D721Med (cell line): ENCODE measurements around the gene ERICH2.

Experiments used
- DNase-seq: peaks from one replicate; pipeline ENCODE4 v3.0.0; 2011; ENCODE audit warnings: low spot score; ENCODE audit not compliant: insufficient read length
- FAIRE-seq: peaks from 2 replicates; lab custom pipeline; 2011; peaks lifted over from hg19 to GRCh38; lab: Jason Lieb, UNC
- CTCF ChIP-seq: IDR thresholded peaks from 2 replicates; pipeline ENCODE4 v1.5.1; 2012; ENCODE audit warnings: mild to moderate bottlenecking, control low read depth; ENCODE audit not compliant: insufficient read depth; ENCODE audit errors: missing control alignments

ERICH2 gene

GRCh38 chr2:170763232-170763631, 6.9 kb upstream of the ERICH2 start:
- FAIRE-seq (no peak), DNase-seq (no peak)
- no peak for TF ChIP-seq CTCF

DNA sequence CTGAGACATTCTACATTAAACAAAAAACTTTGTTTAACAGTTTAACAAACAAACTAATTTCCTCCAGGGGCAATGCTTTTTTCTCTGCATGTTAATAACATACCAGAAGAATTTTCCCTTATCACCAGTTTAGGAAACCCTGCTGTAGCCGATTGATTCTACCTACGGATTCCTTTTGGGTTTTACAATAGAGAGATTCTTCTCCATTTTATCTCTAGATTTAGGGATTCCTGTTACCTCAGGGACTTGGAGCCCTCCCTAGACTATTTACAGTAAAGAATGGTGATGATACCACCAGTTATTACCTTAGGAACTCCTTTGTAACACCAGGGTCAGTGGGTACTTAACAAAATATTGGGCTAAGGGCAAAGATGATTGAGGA, 5.3 kb upstream of the ERICH2 start:
- FAIRE-seq (no peak), DNase-seq (no peak)

DNA sequence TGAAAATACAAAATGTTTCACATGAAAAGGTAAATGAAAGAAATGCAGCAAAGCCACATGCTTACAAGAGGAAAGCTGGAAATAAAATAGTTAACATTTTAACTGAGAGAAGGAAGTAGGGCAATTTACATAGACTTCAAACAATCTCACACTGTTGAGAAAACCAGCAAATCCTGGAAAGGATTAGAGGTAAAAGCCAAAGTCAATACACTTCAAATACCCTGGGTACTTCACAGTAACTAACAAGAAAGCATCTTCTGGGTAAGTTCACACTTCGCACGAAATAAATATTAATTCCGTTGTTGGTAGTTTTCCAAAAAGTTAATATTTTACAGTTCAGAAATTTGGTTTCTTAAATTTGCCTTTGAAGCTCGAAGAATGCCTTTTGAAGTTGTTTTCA, 3.5 kb upstream of the ERICH2 start:
- DNase-seq (no peak), FAIRE-seq (peak; percentile 41)

More for the DNA sequence above, 5.3 kb upstream of the ERICH2 start:
- TF ChIP-seq CTCF = no peak

DNA sequence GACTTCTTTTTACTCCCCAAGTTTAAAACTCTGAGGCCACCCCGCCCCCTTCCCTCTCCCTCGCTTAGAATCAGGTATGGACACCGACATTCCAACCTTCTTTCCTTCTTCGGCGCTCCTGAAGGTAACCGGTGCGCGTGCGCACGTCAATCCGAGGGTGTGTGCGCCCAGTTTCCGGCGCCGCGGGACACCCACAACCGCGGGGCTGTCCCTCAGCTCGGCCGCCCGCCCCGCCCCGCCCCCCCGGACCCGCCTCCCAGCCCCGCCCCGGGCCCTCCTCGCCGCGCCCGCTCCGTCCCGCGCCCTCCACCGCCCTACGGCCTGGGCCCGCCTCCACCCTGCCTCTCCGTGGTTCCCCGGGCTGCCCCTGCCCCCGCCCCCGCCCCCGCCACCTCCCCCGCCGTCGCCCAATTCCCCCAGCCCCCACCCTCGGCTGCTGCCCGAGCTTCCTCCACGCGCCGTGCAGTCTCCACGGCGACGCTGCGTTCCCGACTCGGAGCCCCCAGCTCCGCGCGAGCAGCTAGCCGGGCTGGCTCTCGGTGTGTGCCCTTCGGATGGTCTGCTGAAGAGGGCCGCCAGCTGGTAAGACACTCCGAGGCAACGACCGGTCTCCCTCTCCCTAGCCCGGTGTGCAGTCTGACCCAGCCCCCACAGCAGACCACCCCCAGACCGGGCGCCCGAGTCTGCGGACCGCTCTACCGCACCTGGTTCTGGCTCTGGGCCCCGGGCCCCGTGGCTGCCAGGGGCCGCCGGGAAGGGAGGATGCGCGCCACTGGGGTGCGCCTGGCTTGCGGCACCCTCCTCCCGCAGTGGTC, 635 bp downstream of the ERICH2 start:
- DNase-seq = peak; percentile 65
- no peak for FAIRE-seq
- no peak for TF ChIP-seq CTCF

More for the DNA sequence above, 3.5 kb upstream of the ERICH2 start:
- TF ChIP-seq CTCF = no peak

GRCh38 chr2:170771421-170771937, 1.3 kb downstream of the ERICH2 start:
- FAIRE-seq = no peak
- no peak for DNase-seq
- TF ChIP-seq CTCF = no peak

- TF ChIP-seq CTCF = no peak
- no peak for DNase-seq
- no peak for FAIRE-seq
Measured at GRCh38 chr2:170772295-170772694, 2.1 kb downstream of the ERICH2 start.

- no peak for DNase-seq
- TF ChIP-seq CTCF = no peak
Measured at GRCh38 chr2:170774074-170774473, 3.9 kb downstream of the ERICH2 start.

More at GRCh38 chr2:170774074-170774473, 3.9 kb downstream of the ERICH2 start:
- FAIRE-seq = no peak
